Posterior cingulate gyrus (tissue), 11 donors: ENCODE data around the gene DNAJC9.

Experiments used
- DNase-seq, 10 donors: peaks; one replicate each; pipeline versions ENCODE4 v3.0.0 to v3.0.0-alpha.2; 2020 to 2021; ENCODE audit warnings: mixed read lengths in 3 of 10
- intact Hi-C: fragments of 100-400 bp; cut with DNase I; formaldehyde crosslinking; loops from one replicate; pipeline ENCODE4 v1.15.1; 2023

Gene DNAJC9

DNA sequence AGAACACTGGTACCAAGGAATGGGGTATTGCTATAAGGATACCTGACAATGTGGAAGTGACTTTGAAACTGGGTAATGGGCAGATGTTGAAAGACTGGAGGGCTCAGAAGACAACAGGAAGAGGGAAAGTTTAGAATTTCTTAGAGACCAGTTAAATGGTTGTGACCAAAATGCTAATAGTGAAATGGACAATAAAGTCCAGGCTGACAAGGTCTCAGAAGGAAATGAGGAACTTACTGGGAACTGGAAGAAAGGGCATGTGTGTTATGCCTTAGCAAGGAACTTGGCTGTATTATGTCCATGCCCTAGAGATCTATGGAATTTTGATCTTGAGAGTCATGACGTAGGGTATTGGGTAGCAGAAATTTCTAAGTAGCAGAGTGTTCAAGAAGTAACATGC lies 41.2 kb downstream of the DNAJC9 start:
- no peak for DNase-seq
- intact Hi-C loops, result no loop called here

DNA sequence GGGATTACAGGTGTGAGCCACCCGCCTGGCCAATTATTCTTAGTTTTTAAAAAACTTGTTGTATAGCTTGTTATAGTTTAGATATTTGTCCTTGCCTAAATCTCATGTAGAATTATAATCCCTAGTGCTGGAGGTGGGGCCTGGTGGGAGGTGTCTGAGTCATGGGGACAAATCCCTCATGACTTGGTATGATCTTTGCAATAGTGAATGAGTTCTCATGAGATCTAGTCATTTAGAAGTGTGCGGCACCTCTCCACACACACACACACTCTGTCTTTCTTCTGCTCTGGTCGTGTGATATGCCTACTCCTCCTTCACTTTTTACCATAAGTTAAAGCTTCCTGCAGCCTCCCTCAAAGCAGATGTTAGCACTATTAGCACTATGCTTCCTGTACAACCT lies 42.0 kb downstream of the DNAJC9 start:
- intact Hi-C loops, result no loop called here
- no peak for DNase-seq
